Activated CD4-positive, alpha-beta T cell treated with anti-CD3 and anti-CD28 coated beads, Interleukin-2, amount 10 ng/mL, durations not matched to agents 24 days and 14 days (primary cell): ENCODE measurements around the gene PTRH1. TPM values are rescaled to one million over a fixed set of nuclear protein-coding genes. Genes with fewer than 3 reads are reported as not detected.

Source experiments
- DNase-seq: peaks from one replicate; pipeline ENCODE4 v3.0.0; 2022
- H3K27ac Mint-ChIP-seq: one replicate; pipeline ENCODE4 v1.8.0; 2022; ENCODE audit warnings: mild to moderate bottlenecking, mixed read lengths
- H3K27me3 Mint-ChIP-seq: one replicate; pipeline ENCODE4 v1.8.0; 2022; ENCODE audit warnings: mixed read lengths
- H3K36me3 Mint-ChIP-seq: one replicate; pipeline ENCODE4 v1.8.0; 2022; ENCODE audit warnings: low read depth, mild to moderate bottlenecking, mixed read lengths
- H3K4me1 Mint-ChIP-seq: one replicate; pipeline ENCODE4 v1.8.0; 2021; ENCODE audit warnings: mixed read lengths
- H3K4me3 Mint-ChIP-seq: one replicate; pipeline ENCODE4 v1.8.0; 2022; ENCODE audit warnings: mild to moderate bottlenecking, moderate library complexity, mixed read lengths
- H3K9me3 Mint-ChIP-seq: one replicate; pipeline ENCODE4 v1.8.0; 2021; ENCODE audit warnings: mixed read lengths
- intact Hi-C: fragments of 100-400 bp; cut with micrococcal nuclease; formaldehyde crosslinking; loops from one replicate; pipeline ENCODE4 v1.15.1; 2023
- total RNA-seq: library from RNA; stranded (reverse); gene quantifications from 2 replicates; pipeline ENCODE4 v1.2.3, GENCODE V29; 2022

Gene PTRH1
- total RNA-seq, 1 donor from 2014 or later, result 22.8 TPM

DNA sequence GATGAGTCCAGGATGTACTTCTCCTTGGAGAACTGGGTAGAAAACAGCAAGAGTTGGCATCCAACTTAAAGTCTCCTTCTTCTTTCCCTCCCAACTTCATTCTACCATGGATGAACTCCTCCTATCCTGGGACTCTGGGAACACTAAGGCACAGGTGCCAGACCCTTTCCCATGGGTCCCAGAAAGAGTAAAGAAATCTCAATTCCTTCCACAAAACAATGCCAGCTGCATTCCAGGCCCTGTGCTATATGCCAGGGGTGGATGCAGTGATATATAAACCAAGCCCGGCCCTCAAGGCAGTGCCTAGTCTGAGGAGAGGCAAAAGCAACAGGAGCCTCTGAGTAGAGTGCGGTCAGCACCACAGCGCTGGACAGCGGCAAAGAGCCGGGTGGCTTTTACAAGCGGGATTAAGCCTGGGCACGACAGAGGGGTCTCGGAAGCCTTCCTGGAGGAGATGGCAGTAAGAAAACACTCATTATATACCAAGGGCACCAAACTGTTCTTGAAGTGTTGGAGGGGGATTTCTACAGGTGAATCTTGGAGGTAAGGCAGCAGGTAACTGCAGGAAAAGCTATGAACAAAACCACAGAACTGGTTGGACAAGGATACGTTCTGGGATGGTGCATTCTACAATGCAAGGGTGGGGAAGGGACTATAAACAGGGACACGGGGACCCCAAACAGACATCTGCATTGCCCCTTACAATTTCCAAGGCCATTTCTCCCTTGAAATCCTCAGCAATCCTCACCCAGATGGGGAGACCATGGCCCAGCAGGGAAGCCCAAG lies 36.0 kb upstream of the PTRH1 start:
- no peak overlapping the region for H3K27ac Mint-ChIP-seq
- intact Hi-C loops, result no loop called here
- no peaks in the 10 kb centered on the region for H3K9me3 Mint-ChIP-seq
- H3K4me3 Mint-ChIP-seq, result no peak overlapping the region
- peaks cover 42% of the 10 kb centered on the region for H3K36me3 Mint-ChIP-seq
- H3K27me3 Mint-ChIP-seq, result no peaks in the 10 kb centered on the region
- H3K4me1 Mint-ChIP-seq, result peaks cover 6% of the 10 kb centered on the region
- no peak for DNase-seq

GRCh38 chr9:127749090-127749787 lies 33.8 kb upstream of the PTRH1 start:
- peaks cover 49% of the 10 kb centered on the region for H3K36me3 Mint-ChIP-seq
- no peaks in the 10 kb centered on the region for H3K27me3 Mint-ChIP-seq
- H3K4me3 Mint-ChIP-seq, result no peak overlapping the region
- no peak overlapping the region for H3K27ac Mint-ChIP-seq
- DNase-seq, result no peak
- H3K4me1 Mint-ChIP-seq, result peaks cover 6% of the 10 kb centered on the region
- H3K9me3 Mint-ChIP-seq, result no peaks in the 10 kb centered on the region
- intact Hi-C loops, result no loop called here

GRCh38 chr9:127746959-127747569 lies 31.6 kb upstream of the PTRH1 start:
- Mint-ChIP-seq H3K36me3 (peaks cover 50% of the 10 kb centered on the region), H3K27ac (peak overlapping the region; percentile 5), H3K27me3 (no peaks in the 10 kb centered on the region), H3K4me1 (peaks cover 4% of the 10 kb centered on the region), H3K9me3 (no peaks in the 10 kb centered on the region), H3K4me3 (no peak overlapping the region)
- peak; percentile 68 for DNase-seq
- intact Hi-C loops, result no loop called here

DNA sequence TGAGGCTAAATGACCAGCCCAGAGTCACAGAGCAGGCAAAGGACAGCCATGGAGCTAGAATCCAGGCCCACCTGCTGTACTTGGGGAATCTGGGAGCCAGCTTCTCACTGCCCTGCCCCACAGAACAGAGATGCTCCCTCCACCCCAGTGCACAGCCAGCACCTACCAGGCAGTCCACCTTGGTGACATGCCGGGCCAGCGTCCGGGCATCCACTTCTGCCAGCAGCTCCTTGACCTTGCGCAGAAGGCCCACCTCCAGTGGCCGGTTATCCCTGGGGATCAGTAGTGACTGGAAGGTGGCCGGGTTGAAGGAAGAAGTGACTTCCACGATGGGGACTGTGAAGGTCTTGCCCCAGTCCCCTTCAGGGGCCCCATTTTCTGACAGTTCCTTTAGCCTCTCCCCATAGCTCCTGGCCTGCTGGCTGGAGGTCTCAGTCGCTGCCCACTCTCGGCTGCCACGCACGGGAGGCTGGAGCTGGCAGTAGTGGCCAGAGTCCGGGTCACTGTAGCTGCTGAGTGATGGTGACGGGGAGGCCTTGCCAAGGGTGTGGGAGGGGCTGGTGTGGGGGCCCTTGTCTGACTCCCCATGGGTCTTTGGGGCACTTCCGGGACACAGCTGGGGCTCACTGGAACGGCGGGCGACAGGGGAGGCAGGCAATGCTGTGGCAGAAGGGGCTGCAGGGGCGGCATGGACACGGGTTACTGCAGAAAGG lies 29.1 kb upstream of the PTRH1 start:
- intact Hi-C loops, result no loop called here
- Mint-ChIP-seq H3K27me3 (no peaks in the 10 kb centered on the region), H3K36me3 (peaks cover 42% of the 10 kb centered on the region), H3K4me1 (peaks cover 4% of the 10 kb centered on the region), H3K4me3 (no peak overlapping the region), H3K27ac (no peak overlapping the region), H3K9me3 (no peaks in the 10 kb centered on the region)
- no peak for DNase-seq

- intact Hi-C loops, result no loop called here
- Mint-ChIP-seq H3K9me3 (no peaks in the 10 kb centered on the region), H3K27me3 (no peaks in the 10 kb centered on the region), H3K4me3 (no peak overlapping the region), H3K27ac (no peak overlapping the region), H3K4me1 (peaks cover 4% of the 10 kb centered on the region), H3K36me3 (peaks cover 40% of the 10 kb centered on the region)
- DNase-seq, result no peak
Observed at GRCh38 chr9:127742435-127743088, 27.1 kb upstream of the PTRH1 start.

GRCh38 chr9:127741831-127742434 lies 26.5 kb upstream of the PTRH1 start:
- intact Hi-C loops, result no loop called here
- Mint-ChIP-seq H3K27ac (no peak overlapping the region), H3K4me3 (no peak overlapping the region), H3K9me3 (no peaks in the 10 kb centered on the region), H3K36me3 (peaks cover 34% of the 10 kb centered on the region), H3K4me1 (peaks cover 1% of the 10 kb centered on the region), H3K27me3 (no peaks in the 10 kb centered on the region)
- DNase-seq, result no peak

DNA sequence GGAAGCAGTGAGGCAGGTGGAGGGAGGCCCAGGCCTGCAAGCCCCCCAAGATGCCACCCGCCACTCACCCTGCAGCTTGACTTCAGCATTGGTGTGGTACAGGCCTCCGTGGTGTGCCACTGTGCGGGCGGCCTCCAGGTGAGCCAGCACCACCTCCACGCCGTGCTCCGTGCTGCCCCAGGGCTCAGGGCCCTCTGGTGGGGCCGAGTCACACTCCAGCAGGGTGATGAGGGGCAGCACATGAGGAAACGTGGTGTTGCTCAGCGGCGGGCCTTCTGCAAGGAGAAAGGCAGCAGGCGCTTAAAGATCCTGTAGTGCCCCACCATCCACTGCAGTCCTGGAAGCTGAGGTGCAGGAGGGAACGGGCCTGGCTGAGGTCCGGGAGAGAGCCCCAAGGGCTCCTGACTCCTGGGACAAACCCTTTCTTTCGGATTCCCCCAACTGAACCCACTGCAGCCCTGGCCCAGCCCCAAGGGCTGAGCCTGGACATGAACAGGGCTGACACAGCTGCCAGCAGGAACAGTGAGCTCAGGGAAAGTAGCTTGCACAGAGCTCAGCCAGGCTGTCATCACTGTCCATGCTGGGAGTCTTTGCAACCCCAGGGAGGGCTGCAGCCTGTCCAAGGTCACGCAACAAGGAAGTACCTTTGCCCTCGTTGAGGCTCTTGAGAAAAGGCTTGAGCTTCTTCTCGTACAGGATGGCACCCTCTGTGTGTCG lies 24.3 kb upstream of the PTRH1 start:
- H3K4me3 Mint-ChIP-seq, result no peak overlapping the region
- no peak overlapping the region for H3K27ac Mint-ChIP-seq
- no peak for DNase-seq
- H3K4me1 Mint-ChIP-seq, result peaks cover 4% of the 10 kb centered on the region
- intact Hi-C loops, result no loop called here
- no peaks in the 10 kb centered on the region for H3K9me3 Mint-ChIP-seq
- peaks cover 25% of the 10 kb centered on the region for H3K36me3 Mint-ChIP-seq
- no peaks in the 10 kb centered on the region for H3K27me3 Mint-ChIP-seq

DNA sequence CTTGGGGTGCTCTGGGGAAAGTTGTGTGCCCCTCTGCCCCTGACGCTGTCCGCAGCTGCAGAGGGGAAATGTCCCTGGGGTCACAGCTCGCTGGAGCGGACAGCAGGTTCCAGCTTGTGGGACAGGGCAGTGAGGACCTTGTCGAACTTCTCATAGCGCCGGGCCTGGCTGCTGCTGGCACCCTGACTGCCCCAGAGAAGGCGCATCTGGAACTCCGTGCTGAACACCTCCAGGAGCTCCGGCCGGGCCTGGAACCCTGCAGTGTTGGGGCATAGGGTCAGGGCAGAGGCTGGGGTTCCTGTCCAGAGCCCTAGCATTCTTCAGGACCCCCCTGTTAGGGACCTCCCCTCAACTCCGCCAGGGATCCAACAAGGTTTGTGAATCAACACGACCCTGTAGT lies 23.2 kb upstream of the PTRH1 start:
- DNase-seq, result no peak
- intact Hi-C loops, result no loop called here
- peaks cover 8% of the 10 kb centered on the region for H3K4me1 Mint-ChIP-seq

GRCh38 chr9:127735530-127736185 lies 20.2 kb upstream of the PTRH1 start:
- H3K4me1 Mint-ChIP-seq, result peaks cover 10% of the 10 kb centered on the region
- H3K27me3 Mint-ChIP-seq, result no peaks in the 10 kb centered on the region
- peak overlapping the region; percentile 94 for H3K27ac Mint-ChIP-seq
- peak overlapping the region; percentile 89 for H3K4me3 Mint-ChIP-seq
- no peaks in the 10 kb centered on the region for H3K9me3 Mint-ChIP-seq
- intact Hi-C loops, result loop anchor here (1.0 kb wide), 7 partner anchors 20 to 332 kb away; partner anchors contain the start of genes FPGS, NAIF1 and PTRH1
- peak; percentile 69 for DNase-seq
- H3K36me3 Mint-ChIP-seq, result peaks cover 14% of the 10 kb centered on the region

More for the DNA sequence above, 23.2 kb upstream of the PTRH1 start:
- Mint-ChIP-seq H3K36me3 (peaks cover 23% of the 10 kb centered on the region), H3K4me3 (no peak overlapping the region), H3K27ac (no peak overlapping the region), H3K27me3 (no peaks in the 10 kb centered on the region), H3K9me3 (no peaks in the 10 kb centered on the region)

DNA sequence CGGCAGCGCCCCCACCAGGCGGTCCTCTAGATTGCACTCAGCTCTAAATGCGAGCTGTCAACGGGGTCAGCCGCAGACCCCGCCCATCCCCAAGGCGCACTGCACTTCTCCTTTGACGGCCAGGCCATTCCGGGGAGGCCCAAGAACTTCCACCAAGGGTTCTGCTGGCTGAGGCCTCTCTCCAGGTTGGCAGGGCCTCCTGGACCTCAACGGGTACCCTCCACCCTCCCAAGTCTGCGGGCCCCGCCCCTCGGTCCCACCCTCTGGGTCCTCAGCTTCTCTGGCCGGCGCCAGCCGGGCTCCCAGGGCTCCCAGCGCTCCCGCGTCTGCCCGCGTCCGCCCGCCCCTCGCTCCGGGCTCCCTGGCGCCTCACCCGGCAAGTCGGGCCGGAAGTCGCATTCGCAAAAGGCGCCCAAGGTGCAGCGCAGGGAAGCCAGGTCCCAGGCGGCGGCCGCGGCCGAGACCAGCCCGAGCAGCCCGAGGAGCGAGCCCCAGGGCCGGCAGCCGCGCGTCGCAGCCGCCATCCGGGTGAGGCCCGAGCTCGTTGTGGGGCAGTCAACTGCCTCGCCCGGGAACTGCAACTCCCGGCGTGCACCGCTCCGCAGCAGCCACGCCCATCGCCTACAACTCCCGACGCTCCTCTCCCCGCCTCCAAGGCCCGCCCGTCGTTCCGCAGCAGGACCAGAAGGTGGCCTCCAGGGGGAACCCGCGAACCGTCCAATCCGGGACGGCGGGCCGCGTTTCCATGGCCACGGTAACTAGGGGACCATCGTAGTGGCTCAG lies 19.5 kb upstream of the PTRH1 start, which contains the start of gene TOR2A:
Gene TOR2A (minus strand): TSS at position 548 of the 783 bp plus-strand sequence. CDS start 24 bp downstream, at position 524.
- no peaks in the 10 kb centered on the region for H3K9me3 Mint-ChIP-seq
- H3K36me3 Mint-ChIP-seq, result peaks cover 14% of the 10 kb centered on the region
- peaks cover 10% of the 10 kb centered on the region for H3K4me1 Mint-ChIP-seq
- H3K27me3 Mint-ChIP-seq, result no peaks in the 10 kb centered on the region
- peak within 1 kb of the TSS; percentile 89 for H3K4me3 Mint-ChIP-seq
- peak within 1 kb of the TSS; percentile 94 for H3K27ac Mint-ChIP-seq
- intact Hi-C loops, result loop anchor here (1.0 kb wide), 9 partner anchors 20 to 332 kb away; partner anchors contain the start of genes FPGS, NAIF1 and PTRH1
- peak; percentile 100 for DNase-seq

DNA sequence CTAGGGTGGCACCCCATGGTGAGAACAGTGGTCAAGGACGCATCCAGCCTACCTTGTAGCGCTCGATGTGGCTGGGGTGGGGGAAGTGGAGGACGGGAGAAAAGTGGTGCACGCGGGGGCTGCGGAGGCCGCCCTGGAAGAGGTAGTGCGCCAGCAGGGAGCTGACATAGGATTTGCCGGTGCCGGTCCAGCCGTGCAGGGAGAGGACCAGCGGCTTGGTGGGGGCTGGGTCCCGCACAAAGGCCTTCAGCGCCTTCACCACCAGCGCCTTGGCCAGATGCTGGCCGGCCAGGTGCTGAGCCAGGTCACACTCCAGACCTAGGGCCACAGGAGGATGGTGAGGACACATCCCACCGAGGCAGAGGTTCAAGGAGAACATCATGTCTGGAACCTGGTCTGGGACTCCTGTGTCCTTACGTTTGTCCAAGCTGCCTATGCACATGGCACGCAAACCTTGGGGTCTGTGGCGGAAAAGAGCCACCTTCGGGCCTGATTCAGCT lies 18.8 kb upstream of the PTRH1 start:
- Mint-ChIP-seq H3K27me3 (no peaks in the 10 kb centered on the region), H3K27ac (peak overlapping the region; percentile 94), H3K9me3 (no peaks in the 10 kb centered on the region), H3K36me3 (peaks cover 12% of the 10 kb centered on the region), H3K4me1 (peaks cover 10% of the 10 kb centered on the region), H3K4me3 (peak overlapping the region; percentile 89)
- intact Hi-C loops, result loop anchor here (1.0 kb wide), 2 partner anchors 144 to 230 kb away; no protein-coding TSS in a partner anchor
- no peak for DNase-seq
